22Rv1 (cell line): ENCODE measurements around the gene PTK6.

Experiments used
- CTCF ChIP-seq: fragments of 450-650 bp; IDR thresholded peaks from 2 replicates; pipeline ENCODE4 v1.5.1; 2017; ENCODE audit warnings: mild to moderate bottlenecking
- ZFX ChIP-seq: fragments of 450-650 bp; IDR thresholded peaks from 2 replicates; pipeline ENCODE4 v1.6.1; 2017; ENCODE audit warnings: antibody characterized with exemption, borderline replicate concordance

- no peak for TF ChIP-seq CTCF
- no peak for TF ChIP-seq ZFX
Observed at GRCh38 chr20:63579017-63579694, 42.0 kb upstream of the PTK6 start.
